Breast epithelium (tissue), 3 donors: ENCODE results near the gene OCA2.

Source experiments
- POLR2A ChIP-seq: fragments of 450-650 bp; IDR thresholded peaks from one replicate; pipeline ENCODE4 v1.6.1; 2016; ENCODE audit warnings: antibody characterized with exemption, mild to moderate bottlenecking, moderate library complexity
- TF ChIP-seq, protein P1 (sequence below), 3 donors: fragments of 450-650 bp; IDR thresholded peaks; one replicate each; pipeline ENCODE4 v1.5.1; 2016 to 2017; ENCODE audit warnings: antibody characterized with exemption in 3 of 3, mild to moderate bottlenecking in 3 of 3, moderate library complexity in 3 of 3

DNA sequence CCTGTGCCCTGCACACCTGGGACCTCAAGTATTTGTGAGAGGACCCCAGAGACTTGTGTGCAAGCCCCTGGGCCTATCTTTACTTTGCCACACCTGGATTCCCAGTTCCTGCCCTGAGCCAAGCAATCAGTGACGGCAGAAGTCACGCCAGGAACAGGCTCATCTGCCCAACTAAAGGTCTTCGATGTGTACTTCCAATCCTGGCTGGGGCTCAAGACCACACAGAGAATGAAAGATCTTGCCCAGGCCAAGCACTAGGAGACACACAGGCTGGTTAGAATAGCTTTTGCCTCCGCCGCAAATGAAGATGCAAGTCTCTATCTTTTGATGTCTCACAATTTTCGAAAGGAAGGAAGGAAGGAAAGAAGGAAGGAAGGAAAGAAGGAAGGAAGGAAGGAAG lies 228.8 kb downstream of the OCA2 start:
- TF ChIP-seq POLR2A: no peak
- TF ChIP-seq, protein P1, sequence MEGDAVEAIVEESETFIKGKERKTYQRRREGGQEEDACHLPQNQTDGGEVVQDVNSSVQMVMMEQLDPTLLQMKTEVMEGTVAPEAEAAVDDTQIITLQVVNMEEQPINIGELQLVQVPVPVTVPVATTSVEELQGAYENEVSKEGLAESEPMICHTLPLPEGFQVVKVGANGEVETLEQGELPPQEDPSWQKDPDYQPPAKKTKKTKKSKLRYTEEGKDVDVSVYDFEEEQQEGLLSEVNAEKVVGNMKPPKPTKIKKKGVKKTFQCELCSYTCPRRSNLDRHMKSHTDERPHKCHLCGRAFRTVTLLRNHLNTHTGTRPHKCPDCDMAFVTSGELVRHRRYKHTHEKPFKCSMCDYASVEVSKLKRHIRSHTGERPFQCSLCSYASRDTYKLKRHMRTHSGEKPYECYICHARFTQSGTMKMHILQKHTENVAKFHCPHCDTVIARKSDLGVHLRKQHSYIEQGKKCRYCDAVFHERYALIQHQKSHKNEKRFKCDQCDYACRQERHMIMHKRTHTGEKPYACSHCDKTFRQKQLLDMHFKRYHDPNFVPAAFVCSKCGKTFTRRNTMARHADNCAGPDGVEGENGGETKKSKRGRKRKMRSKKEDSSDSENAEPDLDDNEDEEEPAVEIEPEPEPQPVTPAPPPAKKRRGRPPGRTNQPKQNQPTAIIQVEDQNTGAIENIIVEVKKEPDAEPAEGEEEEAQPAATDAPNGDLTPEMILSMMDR (IDR thresholded peaks at IDR 0.05): no peak
